H1 (cell line): ENCODE data around the gene BABAM2. TPM values are rescaled to one million over a fixed set of nuclear protein-coding genes. Genes with fewer than 3 reads are reported as not detected.

Source experiments
- CHD1 ChIP-seq: IDR thresholded peaks from 2 replicates; pipeline ENCODE4 v1.6.1; 2012; ENCODE audit warnings: low read depth, low read length, improper control_type of control experiment
- GABPA ChIP-seq: IDR thresholded peaks from 2 replicates; pipeline ENCODE4 v1.6.1; 2011; ENCODE audit warnings: mild to moderate bottlenecking, low read length, moderate library complexity, borderline replicate concordance; ENCODE audit not compliant: insufficient read depth
- TAF1 ChIP-seq: IDR thresholded peaks from 2 replicates; pipeline ENCODE4 v1.6.1; 2011; ENCODE audit warnings: mild to moderate bottlenecking, low read depth, low read length
- polyA plus RNA-seq, 7 experiments: library from polyadenylated mRNA; depleted of rRNA in 3 of 7; stranded (reverse) in 5 of 7; unstranded in 2 of 7; fragments of >200 nt in 5 of 7; fragments of 200-250 nt in 2 of 7; gene quantifications; 1 replicate in 5 of 7; 2 replicates in 1 of 7; 4 replicates in 1 of 7; pipeline versions ENCODE4 v1.2.1 to v1.2.3, GENCODE V29; 2011 to 2013; ENCODE audit warnings: missing spikeins in 2 of 7, mixed read lengths in 2 of 7
- total RNA-seq: library from RNA; stranded (reverse); fragmentation: NEBNext Ultra II Directional; extraction: Animal tissue kit (Norgen Biotek cat#: 25700); gene quantifications from 2 replicates; pipeline ENCODE4 v1.2.1, GENCODE V29; 2021
- TF ChIP-seq, protein P1 (sequence below): IDR thresholded peaks from 2 replicates; pipeline ENCODE4 v1.6.1; 2012; ENCODE audit warnings: inconsistent platforms

Gene BABAM2
- total and polyA plus RNA-seq, 2 of the 8 experiments (the other 6 are each of a cell fraction or from before 2014, with no cell fraction given), result 15.8 to 20.9 TPM

DNA sequence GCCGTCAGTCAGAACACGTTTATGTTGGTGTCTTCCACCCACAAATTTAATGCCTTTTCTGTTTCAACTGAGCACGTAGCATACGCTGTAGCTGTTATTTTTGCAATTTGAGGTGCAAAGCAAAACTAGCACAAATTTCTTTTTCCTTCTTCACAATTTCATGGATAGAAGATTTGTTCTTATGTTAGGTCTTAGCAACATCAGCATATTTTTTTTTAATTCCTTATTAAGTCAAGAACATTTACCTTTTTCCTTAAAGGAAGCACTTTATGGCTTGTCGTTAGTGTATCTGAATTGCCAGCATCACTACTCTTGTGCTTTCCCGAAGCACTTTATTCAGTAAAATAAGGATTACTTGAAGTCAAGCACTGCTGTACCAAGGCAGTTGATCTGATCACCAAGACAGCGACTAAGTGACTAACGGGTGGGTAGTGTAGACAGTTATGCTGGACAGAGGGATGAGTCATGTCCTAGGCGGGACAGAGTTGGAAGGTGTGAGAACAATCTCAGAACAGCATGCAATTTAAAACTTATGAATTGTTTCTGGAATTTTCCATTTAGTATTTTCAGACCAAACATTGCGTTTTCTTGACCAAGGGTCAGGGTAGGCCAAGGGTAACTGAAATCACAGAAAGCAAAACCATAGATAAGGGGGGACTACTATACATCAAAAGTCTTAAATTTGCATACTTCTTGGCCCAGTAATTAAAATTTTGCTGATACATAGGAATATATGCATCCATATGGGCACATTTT is 13.3 kb downstream of the BABAM2 start (continued):
- TF ChIP-seq GABPA (no peak), CHD1 (no peak), TAF1 (no peak)
- TF ChIP-seq, protein P1, sequence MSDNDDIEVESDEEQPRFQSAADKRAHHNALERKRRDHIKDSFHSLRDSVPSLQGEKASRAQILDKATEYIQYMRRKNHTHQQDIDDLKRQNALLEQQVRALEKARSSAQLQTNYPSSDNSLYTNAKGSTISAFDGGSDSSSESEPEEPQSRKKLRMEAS, result no peak
